Left colon (tissue), 2 donors: ENCODE results near the gene AURKA. TPM values are rescaled to one million over a fixed set of nuclear protein-coding genes. Genes with fewer than 3 reads are reported as not detected.
A peak's percentile ranks its signal among the peaks of the same experiment; 100 is the strongest.

ENCODE experiments used
- ATAC-seq: fragments of 200-7000 bp; cut with Tn5 transposase; one replicate; pipeline ENCODE4 v1.9.1; 2020; ENCODE audit warnings: mild to moderate bottlenecking, moderate library complexity
- DNase-seq, 2 donors: peaks; one replicate each; pipeline ENCODE4 v3.0.0-alpha.2; 2020
- intact Hi-C, 2 donors: fragments of 100-400 bp; cut with DNase I in 1 of 2; cut with micrococcal nuclease in 1 of 2; formaldehyde crosslinking; loops; one replicate each; pipeline versions ENCODE4 v1.11.2 to v1.14.0; 2022; cut with DNase I, micrococcal nuclease
- total RNA-seq, 2 donors: library from RNA; stranded (reverse); fragmentation: NEBNext Ultra II Directional; extraction: Animal tissue kit (Norgen Biotek cat#: 25700); gene quantifications; one replicate each; pipeline ENCODE4 v1.2.1, GENCODE V29; 2021
- donor health status: DM: no; HTN: no; CAD: no.
- donor health status: DM: yes; HTN: yes; CAD: no.

The AURKA gene
- total RNA-seq, 2 donors from 2014 or later: 13.3 to 21.1 TPM

- ATAC-seq (no peak), DNase-seq (no peak)
- intact Hi-C loops: no loop called here
Observed at GRCh38 chr20:56368351-56369134, 23.5 kb downstream of the AURKA start.

DNA sequence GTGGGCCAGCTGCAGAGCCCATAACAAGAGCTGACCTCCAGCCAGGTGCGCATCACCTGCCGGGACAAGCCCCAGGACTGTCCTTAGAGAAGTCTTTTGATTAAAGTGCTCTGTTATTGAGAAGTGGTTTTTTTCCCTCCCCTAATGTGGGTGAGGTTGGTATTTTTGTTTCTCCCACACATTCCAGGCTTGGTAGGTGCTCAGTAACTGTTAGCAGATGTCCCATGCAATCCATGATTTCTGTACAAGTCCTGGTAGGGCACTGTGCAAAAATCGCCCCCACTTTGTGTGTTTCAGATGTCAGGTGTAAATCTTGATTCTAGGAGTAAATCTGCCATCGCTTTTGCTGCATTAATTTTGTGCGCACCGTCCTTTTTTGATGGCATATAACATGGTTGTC is 28.5 kb downstream of the AURKA start:
- intact Hi-C loops: no loop called here
- no peak for DNase-seq
- no peak for ATAC-seq

DNA sequence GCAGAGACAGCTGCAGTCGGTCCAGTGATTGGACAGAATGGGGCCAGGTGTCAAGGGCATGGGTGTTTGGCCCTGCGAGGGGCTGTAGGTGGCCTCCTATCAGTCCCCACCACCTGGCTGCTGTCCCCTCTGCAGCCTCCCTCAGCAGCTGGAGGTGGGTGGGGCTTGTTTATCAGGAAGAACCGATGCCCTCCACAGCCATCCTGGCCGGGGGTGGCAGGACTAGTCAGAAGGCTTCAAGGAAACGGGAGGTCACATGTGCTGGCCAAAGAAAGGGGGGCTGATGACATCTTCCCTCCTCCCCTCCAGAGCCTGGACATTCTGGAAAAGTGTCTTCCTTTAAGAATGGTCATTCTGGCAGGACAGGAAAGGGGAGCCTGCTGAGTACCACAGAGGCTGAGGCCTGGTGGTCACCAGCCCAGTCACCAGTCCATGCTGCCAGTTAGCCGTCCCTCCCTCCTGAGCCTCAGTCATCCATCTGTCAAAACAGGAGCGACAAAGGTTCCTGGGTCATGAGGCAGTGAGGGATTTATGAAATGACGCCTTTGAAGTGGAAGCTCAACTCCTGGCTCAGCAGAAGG is 29.1 kb downstream of the AURKA start:
- intact Hi-C loops: no loop called here
- DNase-seq (no peak), ATAC-seq (no peak)

GRCh38 chr20:56361900-56362299 is 30.1 kb downstream of the AURKA start:
- intact Hi-C loops: no loop called here
- no peak for DNase-seq
- ATAC-seq: no peak

- DNase-seq (no peak), ATAC-seq (no peak)
- intact Hi-C loops: no loop called here
Observed at GRCh38 chr20:56360908-56361205, 31.2 kb downstream of the AURKA start.

- ATAC-seq (no peak), DNase-seq (no peak)
- intact Hi-C loops: no loop called here
Observed at GRCh38 chr20:56360133-56360907, 31.7 kb downstream of the AURKA start.

DNA sequence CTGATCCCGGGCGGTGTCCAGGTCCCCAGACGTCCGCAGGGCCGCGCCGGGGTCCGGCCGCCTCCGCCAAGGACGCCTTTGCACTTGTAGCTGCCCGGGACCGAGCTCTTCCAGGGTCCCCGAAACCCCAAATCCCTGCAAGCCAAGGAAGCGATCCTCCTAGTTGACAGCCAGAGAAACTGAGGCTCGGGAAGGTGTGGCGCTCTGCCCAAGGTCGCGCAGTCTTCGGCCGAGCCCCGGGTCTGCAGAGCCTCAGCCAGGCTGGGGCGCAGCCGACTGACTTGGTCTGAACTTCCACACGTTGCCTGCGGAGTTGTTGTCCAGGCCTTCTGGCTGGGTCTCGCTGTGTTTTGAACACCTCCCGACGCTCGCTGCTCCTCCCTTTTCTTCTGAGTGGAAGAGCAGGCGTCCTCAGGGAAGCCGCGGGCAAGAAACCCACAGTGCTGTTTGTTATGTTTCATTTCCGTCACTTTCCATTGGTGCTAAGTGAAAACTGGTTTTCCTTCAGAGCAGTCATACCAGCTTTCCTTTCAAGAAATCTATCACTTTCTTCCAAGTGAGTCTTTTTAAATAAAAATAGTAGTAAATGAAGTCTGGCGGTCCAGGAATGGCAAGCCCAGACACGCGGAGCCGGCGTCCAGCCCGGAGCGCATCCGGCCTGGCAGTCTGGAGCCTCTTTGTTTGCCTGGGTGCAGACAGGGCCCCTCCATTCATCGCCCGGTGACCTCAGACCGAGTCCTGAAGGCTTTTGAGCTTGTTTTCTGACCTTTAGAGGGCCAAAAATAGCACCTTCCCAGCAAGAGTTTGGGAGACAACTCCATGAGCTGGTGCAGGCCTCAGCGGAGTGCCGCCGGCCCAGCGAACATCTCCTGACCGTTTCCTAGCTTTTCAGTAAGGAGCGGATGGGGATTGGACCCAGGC is 32.5 kb downstream of the AURKA start:
- peak; percentile 64 for ATAC-seq
- DNase-seq: peak; percentile 51 to 61

GRCh38 chr20:56358600-56359211 is 33.3 kb downstream of the AURKA start, which contains the start of gene FAM210B:
TSS of gene FAM210B (plus strand) at chr20:56358974. CDS start at chr20:56359006, 32 bp downstream.
- intact Hi-C loops: no loop called here
- ATAC-seq (peak; percentile 98), DNase-seq (peak; percentile 86 to 89)

More for the DNA sequence above, 32.5 kb downstream of the AURKA start:
- intact Hi-C loops: no loop called here

DNA sequence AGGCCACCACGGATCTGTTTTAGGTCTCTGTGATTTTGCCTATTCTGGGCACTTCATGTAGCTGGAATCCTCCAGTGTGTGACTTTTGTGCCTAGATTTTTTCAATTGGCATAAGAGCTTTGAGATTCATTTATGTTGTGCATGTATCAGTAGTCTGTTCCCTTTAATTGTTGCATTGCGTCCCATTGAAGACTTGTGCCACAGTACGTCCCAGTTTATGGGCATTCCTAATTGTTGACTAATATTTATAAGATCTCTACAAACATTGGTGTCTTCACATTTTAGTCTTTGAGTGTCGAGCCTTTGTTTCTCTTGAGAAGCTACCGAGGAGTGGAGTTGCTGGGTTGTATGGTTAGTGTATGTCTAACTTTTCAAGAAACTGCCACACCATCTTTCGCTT is 33.9 kb downstream of the AURKA start:
- DNase-seq (no peak), ATAC-seq (no peak)
- intact Hi-C loops: no loop called here

GRCh38 chr20:56353356-56353755 is 38.7 kb downstream of the AURKA start:
- DNase-seq: no peak
- intact Hi-C loops: no loop called here
- no peak for ATAC-seq

GRCh38 chr20:56352345-56353055 is 39.5 kb downstream of the AURKA start:
- intact Hi-C loops: no loop called here
- ATAC-seq (no peak), DNase-seq (no peak)

DNA sequence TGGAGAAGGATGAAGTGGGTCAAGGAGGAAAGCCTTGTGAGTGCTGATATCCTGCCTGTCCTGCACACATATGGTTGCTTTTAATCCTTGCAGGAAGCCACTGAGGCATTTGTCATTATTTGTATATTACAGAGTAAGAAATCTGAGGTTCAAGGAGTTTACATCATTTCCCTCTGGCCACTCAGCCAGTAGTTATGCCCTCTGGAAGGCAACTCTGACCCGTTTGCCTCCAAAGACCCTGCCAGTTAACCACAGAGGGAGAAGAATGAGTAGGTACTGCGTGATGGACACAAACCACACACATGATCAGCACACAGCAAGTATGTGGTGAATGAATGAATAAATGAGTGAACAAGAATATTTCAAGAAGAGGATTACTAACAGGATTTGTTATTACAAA is 41.2 kb downstream of the AURKA start:
- DNase-seq (no peak), ATAC-seq (no peak)
- intact Hi-C loops: no loop called here

DNA sequence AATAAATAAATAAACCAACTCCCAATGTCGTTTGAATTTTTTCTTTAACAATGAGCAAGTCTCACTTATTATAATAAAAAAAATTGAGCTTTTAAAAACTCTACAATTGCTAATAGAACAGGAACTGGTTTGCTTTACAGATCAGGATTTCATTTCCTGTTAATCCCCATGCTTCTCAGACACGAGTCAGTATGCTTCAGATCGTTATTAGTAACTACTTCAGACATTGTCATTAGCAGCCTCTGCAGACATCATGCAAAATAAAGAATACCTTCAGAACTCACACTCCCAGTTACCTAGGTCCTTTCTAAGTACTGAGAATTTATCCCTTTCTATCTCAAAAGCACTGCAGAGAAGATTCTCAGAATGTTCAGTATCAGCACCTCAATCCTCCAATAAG is 43.3 kb downstream of the AURKA start:
- no peak for DNase-seq
- no peak for ATAC-seq
- intact Hi-C loops: no loop called here

DNA sequence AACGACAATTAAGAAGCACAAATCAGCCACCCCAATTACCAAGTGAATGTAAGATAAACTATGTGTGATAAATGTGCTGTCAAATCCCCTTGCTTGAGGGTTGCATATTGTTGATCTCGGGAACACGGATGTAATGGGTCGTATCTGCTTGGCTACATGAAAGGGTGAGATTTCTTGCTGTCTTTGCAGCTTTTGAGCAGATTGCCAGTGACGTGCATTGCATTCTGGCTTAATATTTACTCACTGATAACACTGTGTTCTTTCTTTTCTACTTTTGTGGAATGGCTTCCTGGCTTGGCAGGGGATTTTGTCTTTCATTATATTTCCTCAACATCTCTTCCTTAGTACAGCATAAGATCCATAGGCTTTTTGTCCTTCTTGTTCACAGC is 43.7 kb downstream of the AURKA start:
- DNase-seq (no peak), ATAC-seq (peak; percentile 42)
- intact Hi-C loops: no loop called here

DNA sequence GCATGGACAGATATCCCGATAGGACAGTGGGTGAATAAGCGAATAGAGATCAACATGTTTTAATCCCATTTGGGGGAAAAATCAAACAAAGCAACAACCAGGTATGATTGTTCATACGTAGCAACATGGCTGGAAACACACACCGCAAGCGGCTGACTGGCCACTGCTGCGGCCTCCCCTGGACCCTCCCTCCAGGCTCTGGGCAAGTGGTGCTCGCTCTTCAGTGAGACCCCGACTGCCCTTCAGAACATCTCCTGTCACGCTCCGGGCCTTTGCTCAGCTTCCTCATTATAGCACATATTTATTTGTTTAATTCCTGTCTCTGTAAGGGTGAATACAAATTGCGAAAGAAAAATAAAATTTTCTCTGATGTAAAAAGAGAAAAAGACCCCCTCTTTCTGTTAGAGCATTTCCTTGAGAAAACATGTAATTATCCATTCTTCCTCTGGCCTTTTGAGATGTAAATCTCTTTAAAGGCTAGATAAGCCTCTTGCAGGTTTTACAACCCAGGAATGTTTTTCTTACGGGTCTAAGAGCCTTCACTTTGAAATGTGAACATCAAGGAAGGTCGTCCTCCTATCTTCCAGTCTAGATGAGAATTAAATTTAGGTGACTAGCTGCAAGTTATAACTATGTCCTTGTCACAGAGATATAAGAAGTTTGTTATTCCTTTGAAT is 44.2 kb downstream of the AURKA start:
- ATAC-seq (no peak), DNase-seq (no peak)
- intact Hi-C loops: no loop called here

DNA sequence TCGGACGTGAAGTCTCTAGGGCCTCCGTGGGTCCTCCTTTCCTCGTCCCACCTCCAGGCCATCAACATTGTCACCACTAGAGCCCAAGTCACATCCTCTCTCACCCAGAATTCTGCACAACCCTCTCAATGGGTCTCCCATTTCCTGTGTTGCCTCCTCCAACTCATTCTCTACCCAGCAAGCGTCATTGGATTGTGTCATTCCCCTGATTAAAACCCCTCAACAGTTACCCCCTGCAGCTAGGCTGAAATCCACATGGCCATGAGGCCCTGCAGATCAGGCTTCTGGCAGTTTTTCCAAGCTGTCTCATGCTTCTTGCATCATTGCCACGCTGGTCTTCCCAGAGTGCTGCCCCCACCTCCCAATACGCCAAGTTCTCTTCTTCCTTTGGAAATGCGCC is 46.1 kb downstream of the AURKA start:
- DNase-seq (no peak), ATAC-seq (no peak)
- intact Hi-C loops: no loop called here

DNA sequence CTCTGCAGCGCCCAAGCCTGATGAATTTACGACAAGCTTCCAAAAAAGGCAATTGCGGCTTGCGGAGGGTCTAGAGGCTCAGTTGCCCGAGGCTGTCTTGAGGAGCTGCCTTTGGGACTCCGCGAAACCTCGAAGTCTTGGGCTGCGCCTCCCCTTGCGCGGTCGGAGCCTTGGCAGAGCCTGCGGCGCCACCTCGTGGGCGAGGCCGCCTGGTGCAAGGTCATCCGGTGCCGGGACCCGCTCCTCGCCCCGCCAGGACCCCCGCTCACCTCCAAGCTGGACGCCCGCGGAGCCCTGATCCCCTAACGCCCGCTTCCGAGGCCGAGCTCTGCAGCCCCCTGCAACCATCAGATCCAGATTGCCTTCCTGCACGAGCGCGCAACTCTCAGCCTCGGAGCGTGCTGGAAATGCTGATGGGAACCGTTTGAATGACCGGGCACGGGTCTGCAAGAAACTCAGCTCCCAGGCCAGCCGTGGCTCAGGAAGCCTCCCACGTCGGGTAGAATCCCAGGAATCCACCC is 48.1 kb downstream of the AURKA start:
- ATAC-seq (peak; percentile 49), DNase-seq (peak in 1 of 2 donors; percentile 21)
- intact Hi-C loops: no loop called here
